ENCODE results near the gene HDAC10. TPM values are rescaled to one million over a fixed set of nuclear protein-coding genes. Genes with fewer than 3 reads are reported as not detected.

HDAC10 gene
- total and polyA plus RNA-seq, 10 of the 15 experiments (the other 5 are each of a cell fraction or from before 2014, with no cell fraction given) = 0.26 to 48.6 (median 5.0) TPM

DNA sequence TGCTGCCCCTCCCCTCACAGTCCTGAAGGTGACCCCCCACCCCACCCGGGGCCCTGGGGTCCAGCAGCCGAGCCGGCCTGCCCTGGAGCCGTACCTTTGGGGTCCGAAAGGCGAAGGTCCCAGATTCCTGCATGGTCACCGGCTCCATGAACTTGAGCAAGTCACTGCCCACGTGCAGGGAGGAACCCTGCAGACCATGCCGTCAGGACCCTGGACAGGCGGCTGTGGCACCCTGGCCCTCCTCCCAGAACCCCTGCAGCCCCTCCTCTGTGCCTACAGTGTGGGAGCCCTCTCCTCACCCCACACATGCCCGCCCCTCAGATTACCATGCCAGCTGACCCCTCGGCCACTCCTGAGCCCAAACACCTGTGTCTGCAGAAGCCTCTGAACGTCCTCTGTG, 33.4 kb upstream of the HDAC10 start:
- Histone ChIP-seq H3K9ac (ENCODE audit: control insufficient read depth, insufficient read depth, low read length) (no peak overlapping the region), H3K9me3 (replicated peaks; ENCODE audit: control insufficient read depth, insufficient read depth, low read length) (no peaks in the 10 kb centered on the region), H3K4me3 (no peak overlapping the region), H3K27me3 (replicated peaks in 1 of 2; ENCODE audit: control insufficient read depth in 2 of 2, insufficient read depth in 2 of 2, low read length in 1 of 2) (no peaks in the 10 kb centered on the region), H2AFZ (ENCODE audit: control insufficient read depth, low read depth, low read length) (no peak overlapping the region), H4K20me1 (ENCODE audit: control insufficient read depth, insufficient read depth) (no peaks in the 10 kb centered on the region), H3K79me2 (ENCODE audit: control insufficient read depth, insufficient read depth, low read length) (no peaks in the 10 kb centered on the region), H3K27ac (ENCODE audit: control insufficient read depth, insufficient read depth) (no peak overlapping the region), H3K36me3 (ENCODE audit: control insufficient read depth in 2 of 2, insufficient read depth in 2 of 2, low read length in 1 of 2) (peaks cover 0 to 48% of the 10 kb centered on the region in 2 experiments; a peak in 3 of 4 replicates), H3K4me1 (ENCODE audit: control insufficient read depth, insufficient read depth, low read length) (no peaks in the 10 kb centered on the region), H3K4me2 (ENCODE audit: control insufficient read depth, insufficient read depth) (no peak overlapping the region)
- ATAC-seq = no peak
- no peak for FAIRE-seq
- in situ Hi-C loops (cut with MboI) (no loop called here), intact Hi-C loops (cut with micrococcal nuclease; ENCODE audit: unreplicated experiment) (no loop called here)
- TF ChIP-seq POLR2A (IDR thresholded peaks at IDR 0.05; ENCODE audit: low read depth, low read length) (0 out of 2 replicates have a peak, but pooled peaks have one; percentile 8), RB1 (IDR thresholded peaks at IDR 0.05; ENCODE audit: borderline replicate concordance) (no peak), NFYB (IDR thresholded peaks at IDR 0.05; ENCODE audit: insufficient read depth, low read depth, low read length) (no peak), BRCA1 (IDR thresholded peaks at IDR 0.05; ENCODE audit: low read depth, low read length) (no peak), RELA (IDR thresholded peaks at IDR 0.05; ENCODE audit: borderline replicate concordance, partially characterized antibody) (no peak), SMARCA5 (IDR thresholded peaks at IDR 0.05) (no peak), POLR2AphosphoS5 (IDR thresholded peaks at IDR 0.05; ENCODE audit: low read length) (0 out of 2 replicates have a peak, but pooled peaks have one; percentile 30)
- ChIA-PET POLR2A (no interaction called here), CTCF (no interaction called here), RAD21 (ENCODE audit: unreplicated experiment) (no interaction called here), SMC1A (ENCODE audit: uncharacterized antibody, unreplicated experiment) (no interaction called here)
- BruUV-seq (replicated peaks) = no TSS peak
- no peak for DNase-seq (ENCODE audit: low read depth, low spot score)
- 73% methylated on average over 13 of the region's 13 CpGs for WGBS (ENCODE audit: insufficient coverage, insufficient replicate concordance, low lambda C conversion rate, missing lambda C conversion rate)

DNA sequence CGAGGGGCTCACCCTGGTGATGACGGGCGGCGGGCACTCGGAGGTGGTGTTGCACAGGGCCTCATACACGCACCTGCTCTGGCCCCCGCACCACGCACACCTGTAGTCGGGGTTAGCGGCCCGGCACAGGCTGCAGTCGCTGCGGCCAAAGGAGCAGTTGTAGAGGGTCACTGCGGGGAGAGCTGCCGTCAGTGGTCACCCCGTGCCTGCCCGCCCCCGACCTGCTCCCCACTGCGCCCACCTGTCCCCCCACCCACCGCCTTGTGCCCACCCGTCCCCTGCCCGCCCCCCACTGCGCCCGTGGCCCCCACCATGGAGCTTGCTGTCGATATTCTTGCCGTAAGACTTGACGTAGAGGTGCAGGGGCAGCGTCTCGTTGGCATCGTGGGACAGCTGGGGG, 32.8 kb upstream of the HDAC10 start:
- intact Hi-C loops (cut with micrococcal nuclease; ENCODE audit: unreplicated experiment) (no loop called here), in situ Hi-C loops (cut with MboI) (no loop called here)
- Histone ChIP-seq H3K4me2 (ENCODE audit: control insufficient read depth, insufficient read depth) (no peak overlapping the region), H3K9ac (ENCODE audit: control insufficient read depth, insufficient read depth, low read length) (no peak overlapping the region), H3K36me3 (ENCODE audit: control insufficient read depth in 2 of 2, insufficient read depth in 2 of 2, low read length in 1 of 2) (peaks cover 0 to 46% of the 10 kb centered on the region in 2 experiments; a peak in 3 of 4 replicates), H3K4me1 (ENCODE audit: control insufficient read depth, insufficient read depth, low read length) (no peaks in the 10 kb centered on the region), H3K27ac (ENCODE audit: control insufficient read depth, insufficient read depth) (no peak overlapping the region), H3K79me2 (ENCODE audit: control insufficient read depth, insufficient read depth, low read length) (no peaks in the 10 kb centered on the region), H4K20me1 (ENCODE audit: control insufficient read depth, insufficient read depth) (no peaks in the 10 kb centered on the region), H2AFZ (ENCODE audit: control insufficient read depth, low read depth, low read length) (no peak overlapping the region), H3K4me3 (no peak overlapping the region), H3K9me3 (replicated peaks; ENCODE audit: control insufficient read depth, insufficient read depth, low read length) (no peaks in the 10 kb centered on the region), H3K27me3 (replicated peaks in 1 of 2; ENCODE audit: control insufficient read depth in 2 of 2, insufficient read depth in 2 of 2, low read length in 1 of 2) (no peaks in the 10 kb centered on the region)
- BruUV-seq (replicated peaks) = no TSS peak
- ATAC-seq (no peak), FAIRE-seq (no peak), DNase-seq (ENCODE audit: low read depth, low spot score) (no peak)
- RAD21 ChIA-PET (ENCODE audit: unreplicated experiment) = no interaction called here
- 93% methylated on average over 14 of the region's 30 CpGs for WGBS (ENCODE audit: insufficient coverage, insufficient replicate concordance, low lambda C conversion rate, missing lambda C conversion rate)
- POLR2A ChIA-PET = no interaction called here
- SMC1A ChIA-PET (ENCODE audit: uncharacterized antibody, unreplicated experiment) = no interaction called here
- CTCF ChIA-PET = no interaction called here
- TF ChIP-seq SREBF2 (IDR thresholded peaks at IDR 0.05; ENCODE audit: low read length) (no peak), DPF2 (IDR thresholded peaks at IDR 0.05) (no peak), CHD2 (IDR thresholded peaks at IDR 0.05; ENCODE audit: borderline replicate concordance, low read depth, low read length) (no peak), POLR2A (IDR thresholded peaks at IDR 0.05; ENCODE audit: low read depth, low read length) (no peak; the same call in 1 of the 2 replicates), SUPT20H (IDR thresholded peaks at IDR 0.05; ENCODE audit: borderline replicate concordance, control insufficient read depth, low read depth, low read length) (no peak), RUNX3 (IDR thresholded peaks at IDR 0.05; ENCODE audit: low read length) (no peak), NBN (IDR thresholded peaks at IDR 0.05) (no peak), BACH1 (IDR thresholded peaks at IDR 0.05; ENCODE audit: borderline replicate concordance) (no peak), PAX8 (IDR thresholded peaks at IDR 0.05) (no peak), SIN3A (IDR thresholded peaks at IDR 0.05; ENCODE audit: low read depth, low read length) (no peak), ZNF217 (IDR thresholded peaks at IDR 0.05) (no peak)
- TF ChIP-seq, protein P1, sequence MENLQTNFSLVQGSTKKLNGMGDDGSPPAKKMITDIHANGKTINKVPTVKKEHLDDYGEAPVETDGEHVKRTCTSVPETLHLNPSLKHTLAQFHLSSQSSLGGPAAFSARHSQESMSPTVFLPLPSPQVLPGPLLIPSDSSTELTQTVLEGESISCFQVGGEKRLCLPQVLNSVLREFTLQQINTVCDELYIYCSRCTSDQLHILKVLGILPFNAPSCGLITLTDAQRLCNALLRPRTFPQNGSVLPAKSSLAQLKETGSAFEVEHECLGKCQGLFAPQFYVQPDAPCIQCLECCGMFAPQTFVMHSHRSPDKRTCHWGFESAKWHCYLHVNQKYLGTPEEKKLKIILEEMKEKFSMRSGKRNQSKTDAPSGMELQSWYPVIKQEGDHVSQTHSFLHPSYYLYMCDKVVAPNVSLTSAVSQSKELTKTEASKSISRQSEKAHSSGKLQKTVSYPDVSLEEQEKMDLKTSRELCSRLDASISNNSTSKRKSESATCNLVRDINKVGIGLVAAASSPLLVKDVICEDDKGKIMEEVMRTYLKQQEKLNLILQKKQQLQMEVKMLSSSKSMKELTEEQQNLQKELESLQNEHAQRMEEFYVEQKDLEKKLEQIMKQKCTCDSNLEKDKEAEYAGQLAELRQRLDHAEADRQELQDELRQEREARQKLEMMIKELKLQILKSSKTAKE (IDR thresholded peaks at IDR 0.05; ENCODE audit: low read depth, poor library complexity, severe bottlenecking) = no peak

All from GM12878 (cell line).